NCI-H1105 (cell line): ENCODE measurements around the gene ASB4.
A peak's percentile ranks its signal among the peaks of the same experiment; 100 is the strongest.

Experiments used
- DNase-seq: peaks from one replicate; lab custom pipeline; 2025; lab: John Stamatoyannopoulos, UW

ASB4 gene

GRCh38 chr7:95526128-95526738 lies 40.5 kb downstream of the ASB4 start:
- DNase-seq: no peak

- DNase-seq: peak; percentile 43
Observed at GRCh38 chr7:95527033-95527775, 41.5 kb downstream of the ASB4 start.

- no peak for DNase-seq
Observed at GRCh38 chr7:95527776-95528250, 42.1 kb downstream of the ASB4 start.

DNA sequence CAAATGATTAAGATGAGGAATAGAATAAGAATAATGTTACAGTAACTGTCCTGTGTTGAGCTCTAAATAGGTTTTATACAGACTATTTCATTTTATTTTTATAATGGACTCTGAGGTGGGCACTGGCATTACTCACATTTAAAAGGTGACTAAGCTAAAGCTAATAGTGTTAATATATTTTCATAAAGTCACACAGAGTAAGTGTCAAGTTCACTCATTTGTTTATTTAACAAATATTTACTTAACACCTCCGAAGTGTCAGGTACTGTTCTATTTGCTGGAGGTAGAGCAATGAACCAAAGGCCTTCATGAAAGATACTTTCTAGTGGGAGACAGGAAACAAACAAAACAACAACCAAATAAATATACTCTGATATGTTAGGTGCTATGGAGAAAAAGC lies 44.0 kb downstream of the ASB4 start:
- DNase-seq: no peak

DNA sequence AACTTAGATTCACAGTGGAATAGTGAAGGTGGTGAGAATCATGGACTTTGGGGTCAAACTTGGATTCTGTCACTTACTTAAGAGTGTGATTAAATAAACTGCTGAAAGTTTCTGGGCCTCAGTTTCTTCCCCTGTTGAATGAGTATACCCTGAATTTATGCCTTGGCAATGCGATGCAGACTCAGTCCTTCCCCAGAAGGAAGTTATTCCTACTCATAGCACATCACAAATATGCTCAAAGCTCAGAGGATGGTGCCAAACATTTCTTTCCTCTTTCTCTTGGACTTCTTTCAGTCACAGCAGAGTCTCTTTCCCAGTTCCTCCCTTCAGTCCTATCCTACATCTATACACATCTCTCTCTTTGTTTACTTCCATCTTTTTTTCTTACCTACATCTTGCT lies 45.1 kb downstream of the ASB4 start:
- DNase-seq: no peak

DNA sequence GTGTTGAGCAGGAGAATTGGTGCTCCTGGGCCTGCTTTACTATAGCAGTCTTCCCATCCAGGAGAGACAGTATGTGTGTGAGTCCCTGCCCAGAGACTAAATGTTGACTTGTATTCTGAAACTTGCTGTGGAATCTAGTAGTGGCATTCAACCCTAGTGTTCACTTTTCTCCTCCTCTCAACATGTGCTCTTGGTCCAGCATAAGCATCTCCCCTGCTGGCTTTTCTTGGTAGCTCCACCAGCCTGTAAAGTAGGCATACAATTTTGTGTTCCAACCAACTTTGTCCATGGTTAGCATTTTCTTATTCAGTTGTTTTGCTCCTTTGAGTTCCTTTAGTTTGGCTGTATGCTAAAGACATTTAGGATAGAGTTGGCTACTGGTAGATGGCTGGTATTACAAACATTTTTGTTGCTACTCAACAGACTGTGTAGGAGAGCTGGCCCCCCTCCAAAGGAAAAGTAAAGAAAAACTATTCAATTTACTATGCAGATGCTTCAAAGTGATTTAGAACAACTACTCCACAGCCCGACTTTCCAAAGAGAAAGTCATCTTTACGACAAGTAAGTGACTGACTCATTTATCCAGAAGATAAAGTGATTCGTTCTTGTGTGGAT lies 46.0 kb downstream of the ASB4 start:
- no peak for DNase-seq

GRCh38 chr7:95534796-95535195 lies 49.1 kb downstream of the ASB4 start:
- DNase-seq: no peak

DNA sequence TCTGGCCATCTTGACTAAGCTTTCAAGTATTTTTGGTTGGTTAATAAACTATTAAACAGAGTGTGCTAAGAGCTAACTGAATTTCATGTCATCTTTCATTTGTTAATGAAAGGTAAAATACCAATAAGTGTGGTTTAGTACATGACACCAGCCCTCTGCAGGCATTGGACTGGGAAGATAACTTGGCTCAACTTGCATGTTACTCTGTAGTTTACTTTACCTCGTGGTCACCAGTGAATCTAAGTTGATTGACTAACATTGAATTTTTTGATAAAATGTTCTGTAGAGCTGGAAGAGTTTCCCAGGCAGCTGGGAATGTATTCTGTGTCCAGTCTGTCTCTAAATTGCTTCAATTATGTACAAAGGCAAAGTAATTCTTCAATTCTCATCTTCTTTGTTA lies 49.9 kb downstream of the ASB4 start:
- DNase-seq: no peak

DNA sequence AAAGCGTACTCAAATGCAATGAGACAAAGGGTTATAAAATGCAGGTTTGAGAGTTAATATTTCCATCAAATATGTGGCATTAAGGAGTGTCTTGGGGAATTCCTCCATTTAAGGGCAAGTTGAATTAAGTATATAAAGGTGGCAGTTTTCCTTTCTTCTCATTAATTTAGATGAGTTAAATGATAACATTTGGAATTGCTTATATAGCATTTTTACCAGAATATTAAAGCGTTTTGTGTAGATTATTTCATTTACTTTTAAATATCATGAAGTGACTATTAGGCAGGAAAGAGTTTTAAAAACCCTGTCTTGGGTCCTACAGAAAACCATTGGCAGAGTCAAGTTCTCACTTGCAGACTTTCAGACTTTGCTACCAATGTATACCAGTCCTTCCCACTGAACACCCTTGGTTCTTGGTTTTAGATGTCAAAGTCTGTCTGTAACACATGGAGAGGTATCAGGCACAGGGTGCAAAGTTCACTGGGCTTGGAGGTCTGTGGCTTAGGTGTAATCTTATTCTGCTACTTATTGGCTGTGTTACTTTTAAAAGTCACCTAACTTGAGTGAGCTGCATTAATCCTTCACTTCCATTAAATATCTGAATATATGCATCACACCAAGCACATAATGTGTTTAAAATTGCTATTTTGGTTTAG lies 51.0 kb downstream of the ASB4 start:
- DNase-seq: no peak

GRCh38 chr7:95537468-95537867 lies 51.7 kb downstream of the ASB4 start:
- no peak for DNase-seq

GRCh38 chr7:95539426-95539825 lies 53.7 kb downstream of the ASB4 start:
- DNase-seq: no peak

DNA sequence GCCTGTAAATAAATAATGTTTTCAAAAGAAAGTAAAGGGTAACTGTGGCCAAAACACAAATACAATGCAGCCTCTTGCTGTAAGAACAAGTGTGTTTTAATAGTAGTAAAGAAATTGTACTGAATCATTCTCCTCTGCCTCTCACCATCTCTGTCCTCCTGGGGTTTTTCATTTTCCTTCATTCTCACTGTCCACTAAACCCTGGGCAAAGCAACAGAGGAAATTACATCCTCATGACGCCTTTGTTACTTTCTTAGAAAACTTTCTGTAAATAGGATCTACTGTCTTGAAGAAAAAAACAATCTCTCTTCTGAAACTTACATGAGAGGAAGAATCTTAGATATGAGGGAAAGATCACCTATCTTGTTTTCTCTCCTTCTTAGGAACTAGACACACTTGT lies 54.6 kb downstream of the ASB4 start:
- no peak for DNase-seq

DNA sequence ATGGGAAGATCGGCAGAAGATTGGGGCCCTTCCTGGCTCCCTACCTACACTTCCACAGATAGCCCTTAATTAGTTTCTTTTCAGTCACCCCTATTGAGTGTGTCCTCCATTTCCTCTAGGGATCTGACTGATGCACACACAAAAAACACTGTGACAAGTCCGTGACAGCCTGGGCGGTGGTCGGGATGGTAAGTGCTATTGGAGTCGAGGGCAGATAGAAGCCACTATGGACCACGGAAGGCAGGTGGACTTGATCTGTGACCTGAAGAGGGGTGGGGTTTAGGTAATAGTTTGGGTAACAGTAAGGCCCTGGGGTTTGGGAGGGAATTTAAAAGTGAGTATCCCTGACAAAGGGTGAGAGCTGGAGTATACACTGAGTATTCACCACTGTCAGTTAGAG lies 57.6 kb downstream of the ASB4 start:
- DNase-seq: no peak

DNA sequence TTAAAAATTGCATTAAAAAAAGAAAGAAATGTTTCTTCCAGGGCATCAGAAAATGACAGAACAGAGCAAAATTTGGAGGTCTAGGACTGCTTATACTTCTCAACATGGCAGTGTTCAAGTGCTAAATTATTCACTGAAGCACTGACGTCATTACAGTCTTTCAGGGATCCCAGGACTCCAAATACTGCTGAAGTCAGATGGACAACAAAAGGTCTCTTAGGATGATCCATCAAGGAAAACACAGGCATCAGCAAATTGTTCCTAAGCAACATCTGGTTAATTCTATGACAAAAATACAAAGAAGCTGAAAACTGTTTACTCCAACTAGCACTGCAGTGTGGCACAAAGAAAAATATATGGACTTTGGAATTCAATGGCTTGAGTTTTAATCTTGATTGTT lies 58.4 kb downstream of the ASB4 start:
- DNase-seq: no peak

GRCh38 chr7:95545007-95545615 lies 59.4 kb downstream of the ASB4 start:
- DNase-seq: no peak

DNA sequence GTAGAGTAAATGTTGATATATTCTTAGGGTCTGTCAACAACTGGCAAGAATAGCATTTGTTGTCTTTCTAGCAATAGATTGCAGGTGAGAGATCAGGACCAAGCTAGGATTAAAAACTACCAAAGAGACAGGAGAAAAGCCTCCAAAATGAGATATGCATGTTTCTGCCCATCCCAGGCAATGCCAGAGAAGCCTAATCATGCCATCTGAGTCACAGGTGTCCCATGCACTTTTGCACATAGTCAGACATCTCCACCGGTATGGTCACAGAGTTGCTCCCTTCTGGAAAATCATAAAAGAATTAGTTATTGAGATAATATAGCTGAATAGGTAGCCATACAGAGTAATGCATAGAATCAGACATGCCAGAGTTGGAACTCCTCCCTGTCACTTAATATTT lies 59.9 kb downstream of the ASB4 start:
- DNase-seq: no peak

GRCh38 chr7:95546647-95547046 lies 60.9 kb downstream of the ASB4 start:
- no peak for DNase-seq

GRCh38 chr7:95547361-95548348 lies 61.9 kb downstream of the ASB4 start:
- no peak for DNase-seq

GRCh38 chr7:95549818-95550529 lies 64.2 kb downstream of the ASB4 start:
- peak; percentile 59 for DNase-seq

DNA sequence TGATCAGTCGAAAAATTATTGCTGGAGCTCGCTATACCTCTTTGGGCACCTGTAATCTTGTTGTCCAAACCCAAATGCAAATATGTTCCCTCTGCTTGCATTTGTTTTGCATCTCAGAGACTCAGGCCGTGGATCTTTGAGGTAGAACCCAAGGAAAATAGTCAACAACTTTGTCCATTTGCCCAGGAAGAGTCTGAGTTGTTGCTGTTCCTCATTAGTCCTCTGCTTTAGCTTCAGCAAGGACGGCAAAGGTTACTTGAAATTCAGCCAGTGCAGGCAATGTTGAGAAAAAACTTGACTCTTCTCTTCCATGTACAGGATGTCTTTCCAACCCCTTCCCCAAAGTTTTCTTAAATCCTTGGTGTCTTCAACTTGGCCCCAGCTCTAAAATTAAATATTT lies 64.8 kb downstream of the ASB4 start:
- DNase-seq: no peak
